ENCODE measurements around the gene AGAP2. TPM values are rescaled to one million over a fixed set of nuclear protein-coding genes. Genes with fewer than 3 reads are reported as not detected.

The AGAP2 gene
- total RNA-seq, 2 donors from 2014 or later: 0.33 to 1.0 TPM

- WGBS, 2 donors: 89 to 94% methylated on average over 10 to 11 of the region's 11 CpGs
- no peak overlapping the region for H3K4me3 ChIP-seq
- H3K27ac ChIP-seq: no peak overlapping the region
- H3K36me3 ChIP-seq (replicated peaks in 1 of 2; ENCODE audit: insufficient read depth in 1 of 2, low read depth in 2 of 2): peaks cover 0 to 6% of the 10 kb centered on the region in 2 donors
- H3K27me3 ChIP-seq: no peaks in the 10 kb centered on the region
- peaks cover 53% of the 10 kb centered on the region for H3K4me1 ChIP-seq
- no peaks in the 10 kb centered on the region for H3K9me3 ChIP-seq
- TF ChIP-seq POLR2A (IDR thresholded peaks at IDR 0.05) (no peak), CTCF (IDR thresholded peaks at IDR 0.05) (no peak)
- DNase-seq: no peak
- no peak for ATAC-seq
- intact Hi-C loops (cut with DNase I): no loop called here
Measured at GRCh38 chr12:57769594-57769993, 31.1 kb upstream of the AGAP2 start.

GRCh38 chr12:57767876-57768275, 29.3 kb upstream of the AGAP2 start:
- H3K27me3 ChIP-seq: no peaks in the 10 kb centered on the region
- DNase-seq (no peak), ATAC-seq (no peak)
- H3K9me3 ChIP-seq: no peaks in the 10 kb centered on the region
- H3K36me3 ChIP-seq (replicated peaks in 1 of 2; ENCODE audit: insufficient read depth in 1 of 2, low read depth in 2 of 2): peaks cover 0 to 6% of the 10 kb centered on the region in 2 donors
- H3K27ac ChIP-seq: no peak overlapping the region
- 90 to 91% methylated on average over 3 of the region's 3 CpGs for WGBS, 2 donors
- TF ChIP-seq CTCF (IDR thresholded peaks at IDR 0.05) (no peak), POLR2A (IDR thresholded peaks at IDR 0.05) (no peak)
- H3K4me3 ChIP-seq: no peak overlapping the region
- peaks cover 46% of the 10 kb centered on the region for H3K4me1 ChIP-seq
- intact Hi-C loops (cut with DNase I): no loop called here

- intact Hi-C loops (cut with DNase I): no loop called here
- no peak overlapping the region for H3K4me3 ChIP-seq
- H3K4me1 ChIP-seq: peaks cover 46% of the 10 kb centered on the region
Measured at GRCh38 chr12:57767305-57767698, 28.8 kb upstream of the AGAP2 start.

GRCh38 chr12:57766464-57767304, 28.1 kb upstream of the AGAP2 start, which contains the start of gene CYP27B1:
TSS of gene CYP27B1 (minus strand) at chr12:57767078. CDS start at chr12:57767041, 37 bp downstream.
- H3K4me3 ChIP-seq: peak within 1 kb of the TSS in 1 of 2 donors; percentile 19
- peaks cover 0 to 6% of the 10 kb centered on the region in 2 donors for H3K36me3 ChIP-seq (replicated peaks in 1 of 2; ENCODE audit: insufficient read depth in 1 of 2, low read depth in 2 of 2)
- 4 to 5% methylated on average over 26 to 38 of the region's 38 CpGs for WGBS, 2 donors
- H3K9me3 ChIP-seq: no peaks in the 10 kb centered on the region
- peak; percentile 5 for ATAC-seq
- TF ChIP-seq CTCF (IDR thresholded peaks at IDR 0.05): no peak
- peak in 1 of 3 donors; percentile 7 for TF ChIP-seq POLR2A (IDR thresholded peaks at IDR 0.05)
- intact Hi-C loops (cut with DNase I): no loop called here
- peaks cover 46% of the 10 kb centered on the region for H3K4me1 ChIP-seq
- no peaks in the 10 kb centered on the region for H3K27me3 ChIP-seq
- H3K27ac ChIP-seq: no peak within 1 kb of the TSS
- peak in 1 of 4 donors; percentile 37 for DNase-seq

More at GRCh38 chr12:57767305-57767698, 28.8 kb upstream of the AGAP2 start:
- ATAC-seq (no peak), DNase-seq (no peak)
- H3K36me3 ChIP-seq (replicated peaks in 1 of 2; ENCODE audit: insufficient read depth in 1 of 2, low read depth in 2 of 2): peaks cover 0 to 6% of the 10 kb centered on the region in 2 donors
- no peaks in the 10 kb centered on the region for H3K9me3 ChIP-seq
- TF ChIP-seq CTCF (IDR thresholded peaks at IDR 0.05) (no peak), POLR2A (IDR thresholded peaks at IDR 0.05) (no peak)
- H3K27me3 ChIP-seq: no peaks in the 10 kb centered on the region
- no peak overlapping the region for H3K27ac ChIP-seq
